T-helper 9 cell (primary cell): ENCODE data around the gene AKT3.

ENCODE experiments used
- DNase-seq: peaks from one replicate; pipeline ENCODE4 v3.0.0-alpha.2; 2020

AKT3 gene

GRCh38 chr1:243730487-243731150 is 119.4 kb downstream of the AKT3 start:
- DNase-seq, result no peak

- DNase-seq, result no peak
These were observed 120.1 kb downstream of the AKT3 start for GRCh38 chr1:243729956-243730355.

- no peak for DNase-seq
These were observed 122.4 kb downstream of the AKT3 start for GRCh38 chr1:243727503-243728203.

- DNase-seq, result no peak
These were observed 123.1 kb downstream of the AKT3 start for GRCh38 chr1:243726806-243727502.

GRCh38 chr1:243725846-243726245 is 124.2 kb downstream of the AKT3 start:
- no peak for DNase-seq

GRCh38 chr1:243725075-243725474 is 125.0 kb downstream of the AKT3 start:
- DNase-seq, result no peak

- no peak for DNase-seq
These were observed 126.5 kb downstream of the AKT3 start for GRCh38 chr1:243723458-243724043.

GRCh38 chr1:243723050-243723449 is 127.0 kb downstream of the AKT3 start:
- no peak for DNase-seq

GRCh38 chr1:243719476-243719875 is 130.6 kb downstream of the AKT3 start:
- DNase-seq, result no peak

- no peak for DNase-seq
These were observed 131.2 kb downstream of the AKT3 start for GRCh38 chr1:243718893-243719292.

GRCh38 chr1:243718022-243718421 is 132.0 kb downstream of the AKT3 start:
- no peak for DNase-seq

- DNase-seq, result no peak
These were observed 133.1 kb downstream of the AKT3 start for GRCh38 chr1:243716906-243717305.

- DNase-seq, result no peak
These were observed 134.8 kb downstream of the AKT3 start for GRCh38 chr1:243715285-243715684.

GRCh38 chr1:243713470-243714186 is 136.4 kb downstream of the AKT3 start:
- DNase-seq, result no peak

GRCh38 chr1:243712941-243713340 is 137.1 kb downstream of the AKT3 start:
- no peak for DNase-seq

GRCh38 chr1:243712242-243712641 is 137.8 kb downstream of the AKT3 start:
- no peak for DNase-seq

- DNase-seq, result no peak
These were observed 139.6 kb downstream of the AKT3 start for GRCh38 chr1:243710467-243710866.

GRCh38 chr1:243708210-243708609 is 141.8 kb downstream of the AKT3 start:
- no peak for DNase-seq

- no peak for DNase-seq
These were observed 143.5 kb downstream of the AKT3 start for GRCh38 chr1:243706563-243706962.

GRCh38 chr1:243705585-243705984 is 144.5 kb downstream of the AKT3 start:
- DNase-seq, result no peak

- DNase-seq, result no peak
These were observed 148.2 kb downstream of the AKT3 start for GRCh38 chr1:243701872-243702271.

- DNase-seq, result no peak
These were observed 156.2 kb downstream of the AKT3 start for GRCh38 chr1:243693800-243694199.

GRCh38 chr1:243686159-243686558 is 163.9 kb downstream of the AKT3 start:
- no peak for DNase-seq
